ENCODE data around the gene KLF9. TPM values are rescaled to one million over a fixed set of nuclear protein-coding genes. Genes with fewer than 3 reads are reported as not detected.

Gene KLF9
- total RNA-seq, 3 donors from 2014 or later (not counting 1 experiment from before 2014, with no cell fraction given) = 47.7 to 79.3 (median 51.2) TPM

DNA sequence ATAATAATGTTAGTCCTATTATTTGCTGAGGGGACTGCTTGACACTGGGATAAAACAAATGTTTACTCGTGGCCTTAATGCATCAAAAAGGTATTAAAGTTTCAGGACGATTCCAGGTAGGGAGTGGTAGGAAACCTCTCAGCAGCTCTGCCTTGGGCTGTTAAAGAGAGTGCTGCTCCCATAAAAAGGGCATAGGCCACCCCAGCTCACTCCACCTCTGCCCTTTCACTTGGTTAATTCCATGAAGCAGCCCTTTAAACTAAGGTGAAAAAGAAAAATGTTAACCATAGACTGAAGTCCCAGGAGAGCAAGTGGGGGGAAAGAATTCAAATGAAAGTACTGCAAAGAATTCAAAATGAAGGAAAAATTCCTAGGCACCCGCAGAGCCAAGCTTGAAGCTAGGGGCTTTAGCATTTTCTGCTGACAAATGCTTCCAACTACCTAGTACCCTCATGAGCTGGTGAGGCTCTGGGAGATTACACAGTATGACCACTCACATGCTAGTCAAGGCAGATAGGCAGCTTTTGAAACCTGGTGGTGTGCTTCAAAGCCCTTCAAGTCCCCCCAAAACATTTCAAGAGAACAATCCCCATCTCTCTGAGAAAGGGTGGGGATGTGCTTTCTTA lies 8.5 kb downstream of the KLF9 start:
- DNase-seq (no peak), ATAC-seq (peak; percentile 10 to 19 (median 19))
- H3K36me3 ChIP-seq (ENCODE audit: control insufficient read depth, insufficient read depth, low read length) = no peaks in the 10 kb centered on the region
- WGBS (ENCODE audit: insufficient coverage) = 76% methylated on average over 3 of the region's 3 CpGs
- Mint-ChIP-seq H3K9me3 (no peaks in the 10 kb centered on the region), H3K4me3 (peak overlapping the region; percentile 69), H3K36me3 (no peaks in the 10 kb centered on the region), H3K4me1 (peaks cover 46 to 53% of the 10 kb centered on the region in 2 donors), H3K27me3 (ENCODE audit: low read depth in 2 of 2) (no peaks in the 10 kb centered on the region), H3K27ac (peak overlapping the region; percentile 77 to 86)
- H3K4me1 ChIP-seq (ENCODE audit: control insufficient read depth, insufficient read depth, low read length) = peaks cover 16% of the 10 kb centered on the region
- TF ChIP-seq, protein P1, sequence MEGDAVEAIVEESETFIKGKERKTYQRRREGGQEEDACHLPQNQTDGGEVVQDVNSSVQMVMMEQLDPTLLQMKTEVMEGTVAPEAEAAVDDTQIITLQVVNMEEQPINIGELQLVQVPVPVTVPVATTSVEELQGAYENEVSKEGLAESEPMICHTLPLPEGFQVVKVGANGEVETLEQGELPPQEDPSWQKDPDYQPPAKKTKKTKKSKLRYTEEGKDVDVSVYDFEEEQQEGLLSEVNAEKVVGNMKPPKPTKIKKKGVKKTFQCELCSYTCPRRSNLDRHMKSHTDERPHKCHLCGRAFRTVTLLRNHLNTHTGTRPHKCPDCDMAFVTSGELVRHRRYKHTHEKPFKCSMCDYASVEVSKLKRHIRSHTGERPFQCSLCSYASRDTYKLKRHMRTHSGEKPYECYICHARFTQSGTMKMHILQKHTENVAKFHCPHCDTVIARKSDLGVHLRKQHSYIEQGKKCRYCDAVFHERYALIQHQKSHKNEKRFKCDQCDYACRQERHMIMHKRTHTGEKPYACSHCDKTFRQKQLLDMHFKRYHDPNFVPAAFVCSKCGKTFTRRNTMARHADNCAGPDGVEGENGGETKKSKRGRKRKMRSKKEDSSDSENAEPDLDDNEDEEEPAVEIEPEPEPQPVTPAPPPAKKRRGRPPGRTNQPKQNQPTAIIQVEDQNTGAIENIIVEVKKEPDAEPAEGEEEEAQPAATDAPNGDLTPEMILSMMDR (IDR thresholded peaks at IDR 0.05) = no peak
- intact Hi-C loops (cut with micrococcal nuclease) = no loop called here
- no peak overlapping the region for H3K4me3 ChIP-seq (ENCODE audit: low read length)
- H3K9me3 ChIP-seq (ENCODE audit: control insufficient read depth, insufficient read depth, low read length) = no peaks in the 10 kb centered on the region
- peak overlapping the region; percentile 50 for H3K27ac ChIP-seq (ENCODE audit: low read length)
- H3K27me3 ChIP-seq (ENCODE audit: control insufficient read depth, insufficient read depth, low read length) = no peaks in the 10 kb centered on the region

DNA sequence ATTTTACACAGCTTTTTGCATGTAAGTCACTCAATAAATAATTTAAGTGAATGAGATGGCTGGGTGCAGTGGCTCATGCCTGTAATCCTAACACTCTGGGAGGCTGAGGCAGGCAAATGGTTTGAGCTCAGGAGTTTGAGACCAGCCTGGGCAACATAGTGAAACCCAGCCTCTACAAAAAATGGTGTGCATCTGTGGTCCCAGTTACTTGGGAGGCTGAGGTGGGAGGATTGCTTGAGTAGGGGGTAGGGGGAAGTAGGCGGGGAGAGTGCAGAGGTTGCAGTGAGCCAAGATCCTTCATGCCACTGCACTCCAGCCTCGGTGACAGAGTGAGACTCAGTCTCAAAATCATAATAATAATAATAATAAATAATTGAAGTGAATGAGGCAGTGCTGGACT lies 10.2 kb downstream of the KLF9 start:
- H3K27me3 Mint-ChIP-seq (ENCODE audit: low read depth in 2 of 2) = no peaks in the 10 kb centered on the region
- intact Hi-C loops (cut with micrococcal nuclease) = no loop called here
- no peaks in the 10 kb centered on the region for H3K36me3 ChIP-seq (ENCODE audit: control insufficient read depth, insufficient read depth, low read length)
- H3K27ac ChIP-seq (ENCODE audit: low read length) = no peak overlapping the region
- no peak for ATAC-seq
- H3K4me3 Mint-ChIP-seq = no peak overlapping the region
- DNase-seq = no peak
- WGBS (ENCODE audit: insufficient coverage) = no CpG with 5 or more reads among the region's 2 CpGs
- no peaks in the 10 kb centered on the region for H3K36me3 Mint-ChIP-seq
- TF ChIP-seq, protein P1 (IDR thresholded peaks at IDR 0.05) = no peak
- H3K9me3 ChIP-seq (ENCODE audit: control insufficient read depth, insufficient read depth, low read length) = no peaks in the 10 kb centered on the region
- peaks cover 17% of the 10 kb centered on the region for H3K4me1 ChIP-seq (ENCODE audit: control insufficient read depth, insufficient read depth, low read length)
- peak overlapping the region in 1 of 2 donors; percentile 50 for H3K27ac Mint-ChIP-seq
- H3K4me1 Mint-ChIP-seq = peaks cover 49 to 56% of the 10 kb centered on the region in 2 donors
- no peaks in the 10 kb centered on the region for H3K9me3 Mint-ChIP-seq
- H3K4me3 ChIP-seq (ENCODE audit: low read length) = no peak overlapping the region
- no peaks in the 10 kb centered on the region for H3K27me3 ChIP-seq (ENCODE audit: control insufficient read depth, insufficient read depth, low read length)

DNA sequence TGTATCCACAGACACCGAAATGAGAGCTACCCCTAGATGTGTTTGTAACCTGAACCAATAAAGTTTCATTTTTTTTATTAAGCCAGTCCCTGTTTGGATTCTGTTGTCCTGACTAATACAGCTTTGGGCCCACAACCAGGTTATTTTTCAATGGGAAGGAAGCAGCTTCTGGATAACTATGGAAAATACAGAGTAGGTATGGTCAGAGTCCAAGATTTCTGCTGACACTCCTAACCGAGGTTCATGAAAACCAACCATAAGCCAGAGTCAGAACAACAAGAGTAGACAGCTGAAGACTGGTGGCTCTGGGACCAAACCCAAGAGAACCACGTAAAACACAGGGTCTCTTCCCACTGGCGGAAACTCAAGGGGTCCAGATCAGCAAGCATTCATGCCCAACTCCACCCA lies 10.8 kb downstream of the KLF9 start:
- DNase-seq (no peak), ATAC-seq (no peak)
- H3K36me3 Mint-ChIP-seq = no peaks in the 10 kb centered on the region
- peaks cover 55 to 62% of the 10 kb centered on the region in 2 donors for H3K4me1 Mint-ChIP-seq
- WGBS (ENCODE audit: insufficient coverage) = 90% methylated on average over 4 of the region's 4 CpGs
- no peaks in the 10 kb centered on the region for H3K27me3 Mint-ChIP-seq (ENCODE audit: low read depth in 2 of 2)
- no peak overlapping the region for H3K4me3 Mint-ChIP-seq
- Histone ChIP-seq H3K36me3 (ENCODE audit: control insufficient read depth, insufficient read depth, low read length) (no peaks in the 10 kb centered on the region), H3K27me3 (ENCODE audit: control insufficient read depth, insufficient read depth, low read length) (no peaks in the 10 kb centered on the region), H3K4me1 (ENCODE audit: control insufficient read depth, insufficient read depth, low read length) (peaks cover 23% of the 10 kb centered on the region), H3K27ac (ENCODE audit: low read length) (no peak overlapping the region), H3K9me3 (ENCODE audit: control insufficient read depth, insufficient read depth, low read length) (no peaks in the 10 kb centered on the region), H3K4me3 (ENCODE audit: low read length) (no peak overlapping the region)
- intact Hi-C loops (cut with micrococcal nuclease) = no loop called here
- no peaks in the 10 kb centered on the region for H3K9me3 Mint-ChIP-seq
- peak overlapping the region in 1 of 2 donors; percentile 50 for H3K27ac Mint-ChIP-seq
- TF ChIP-seq, protein P1 (IDR thresholded peaks at IDR 0.05) = no peak

DNA sequence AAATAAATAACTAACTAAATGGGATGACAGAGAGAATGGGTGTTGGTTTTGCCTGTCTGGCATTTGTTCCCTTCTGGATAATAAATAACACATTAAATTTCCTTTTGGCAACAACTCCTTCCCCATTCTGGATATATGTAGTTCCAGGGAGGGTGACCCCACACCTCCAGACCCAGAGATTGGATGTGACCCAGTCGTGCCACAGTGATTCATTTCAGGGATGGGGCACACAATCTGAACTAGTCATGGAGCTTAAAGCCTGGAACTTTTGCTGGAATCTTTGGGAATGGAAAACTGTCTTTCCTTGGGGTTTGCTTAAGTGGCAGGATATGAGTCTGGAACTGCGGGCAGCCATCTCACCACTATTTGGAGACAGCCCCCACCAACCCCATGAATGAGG lies 11.3 kb downstream of the KLF9 start:
- Mint-ChIP-seq H3K27me3 (ENCODE audit: low read depth in 2 of 2) (no peaks in the 10 kb centered on the region), H3K27ac (no peak overlapping the region), H3K4me1 (peaks cover 53 to 67% of the 10 kb centered on the region in 2 donors), H3K36me3 (no peaks in the 10 kb centered on the region), H3K4me3 (no peak overlapping the region), H3K9me3 (no peaks in the 10 kb centered on the region)
- Histone ChIP-seq H3K4me1 (ENCODE audit: control insufficient read depth, insufficient read depth, low read length) (peaks cover 28% of the 10 kb centered on the region), H3K27ac (ENCODE audit: low read length) (no peak overlapping the region), H3K36me3 (ENCODE audit: control insufficient read depth, insufficient read depth, low read length) (no peaks in the 10 kb centered on the region), H3K27me3 (ENCODE audit: control insufficient read depth, insufficient read depth, low read length) (no peaks in the 10 kb centered on the region), H3K4me3 (ENCODE audit: low read length) (no peak overlapping the region), H3K9me3 (ENCODE audit: control insufficient read depth, insufficient read depth, low read length) (no peaks in the 10 kb centered on the region)
- WGBS (ENCODE audit: insufficient coverage) = 100% methylated on average over 2 of the region's 2 CpGs
- TF ChIP-seq, protein P1 (IDR thresholded peaks at IDR 0.05) = no peak
- DNase-seq (no peak), ATAC-seq (no peak)
- intact Hi-C loops (cut with micrococcal nuclease) = no loop called here

Data from natural killer cell (primary cell).